HepG2 (cell line): ENCODE measurements around the gene CNTN4. TPM values are rescaled to one million over a fixed set of nuclear protein-coding genes. Genes with fewer than 3 reads are reported as not detected.

ENCODE experiments used
- ATAC-seq: fragments of 200-7000 bp; cut with Tn5 transposase; 3 replicates; pipeline ENCODE4 v1.9.1; 2020; ENCODE audit warnings: mild to moderate bottlenecking, moderate library complexity
- BruUV-seq: library from RNA; stranded (reverse); fragments of 400-500 nt; replicated peaks from 2 replicates; lab custom pipeline; 2021; lab: Mats Ljungman, UMichigan
- CTCF ChIA-PET: fragments of 300-600 bp; formaldehyde crosslinking; extraction: SDS; loops from one replicate; lab custom pipeline; 2021; ENCODE audit warnings: low total read pairs, inconsistent platforms, low intra/inter-chr PET ratio; lab: Yijun Ruan, JAX
- POLR2A ChIA-PET: fragments of 350-600 bp; sonication (Branson Sonifier 250); formaldehyde crosslinking; loops from one replicate; lab custom pipeline; 2020; ENCODE audit warnings: antibody characterized with exemption, inconsistent platforms; lab: Yijun Ruan, JAX
- DNase-seq: peaks from one replicate; pipeline ENCODE4 v3.0.0-alpha.2; 2015; ENCODE audit warnings: low spot score
- FAIRE-seq: peaks from 3 replicates; lab custom pipeline; 2011; peaks lifted over from hg19 to GRCh38; lab: Jason Lieb, UNC
- H2AFZ ChIP-seq: one replicate; pipeline ENCODE4 v1.6.1; 2011; ENCODE audit warnings: low read length, inconsistent platforms
- H3K27ac ChIP-seq: fragments of 300-600 bp; 3 replicates; pipeline ENCODE4 v1.8.0; 2011; ENCODE audit warnings: mixed run types, mild to moderate bottlenecking, mixed read lengths, low read length, inconsistent platforms; ENCODE audit not compliant: insufficient read depth; ENCODE audit errors: extremely low read length
- H3K27me3 ChIP-seq, 2 experiments: fragments of 200-600 bp in 1 of 2; 2 replicates in 1 of 2; 3 replicates in 1 of 2; pipeline versions ENCODE4 v1.6.0 to v1.8.0; 2011; ENCODE audit warnings: low read length in 2 of 2, mild to moderate bottlenecking in 2 of 2, moderate library complexity in 2 of 2, inconsistent platforms in 1 of 2; ENCODE audit not compliant: insufficient read depth in 2 of 2, control insufficient read depth in 1 of 2
- H3K36me3 ChIP-seq, 2 experiments: fragments of 200-600 bp in 1 of 2; replicated peaks in 1 of 2; 2 replicates in 1 of 2; 3 replicates in 1 of 2; pipeline versions ENCODE4 v1.5.1 to v1.8.0; 2011; ENCODE audit warnings: low read length in 2 of 2, inconsistent platforms in 1 of 2; ENCODE audit not compliant: insufficient read depth in 2 of 2, control insufficient read depth in 1 of 2
- H3K4me1 ChIP-seq: 2 replicates; pipeline ENCODE4 v1.5.1; 2012; ENCODE audit warnings: low read length, inconsistent platforms; ENCODE audit not compliant: insufficient read depth
- H3K4me2 ChIP-seq: 2 replicates; pipeline ENCODE4 v1.6.0; 2011; ENCODE audit warnings: low read depth, low read length, inconsistent platforms
- H3K4me3 ChIP-seq, 3 experiments: fragments of 200-600 bp in 1 of 3; sonication (generic), shearing (Covaris generic) in 1 of 3; replicated peaks in 1 of 3; 2 replicates each; pipeline ENCODE4 v1.5.1; 2011 to 2016; ENCODE audit warnings: low read length in 3 of 3, inconsistent platforms in 2 of 3, low read depth in 2 of 3, mild to moderate bottlenecking in 2 of 3, control low read depth in 1 of 3, mixed read lengths in 1 of 3; ENCODE audit not compliant: insufficient read depth in 1 of 3
- H3K79me2 ChIP-seq: one replicate; pipeline ENCODE4 v1.6.1; 2011; ENCODE audit warnings: low read length, inconsistent platforms; ENCODE audit not compliant: insufficient read depth
- H3K9ac ChIP-seq: 2 replicates; pipeline ENCODE4 v1.6.0; 2011; ENCODE audit warnings: mild to moderate bottlenecking, low read depth, low read length, inconsistent platforms; ENCODE audit not compliant: insufficient read depth
- H3K9me3 ChIP-seq: 2 replicates; pipeline ENCODE4 v1.5.1; 2012; ENCODE audit warnings: mild to moderate bottlenecking, low read length
- H4K20me1 ChIP-seq: 2 replicates; pipeline ENCODE4 v1.6.0; 2011; ENCODE audit warnings: inconsistent platforms, mild to moderate bottlenecking, low read length, moderate library complexity; ENCODE audit not compliant: insufficient read depth
- BCL6 ChIP-seq: IDR thresholded peaks from 2 replicates; pipeline ENCODE4 v1.6.1; 2016; ENCODE audit warnings: missing genetic modification reagents, missing compliant biosample characterization
- FOXA3 ChIP-seq: IDR thresholded peaks from 2 replicates; pipeline ENCODE4 v1.6.1; 2016; ENCODE audit warnings: missing genetic modification reagents, missing compliant biosample characterization
- FOXJ3 ChIP-seq: sonication (generic); formaldehyde crosslinking; IDR thresholded peaks from 2 replicates; pipeline ENCODE4 v1.4.0; 2020; ENCODE audit warnings: missing genetic modification reagents, mild to moderate bottlenecking, borderline replicate concordance
- KAT8 ChIP-seq: IDR thresholded peaks from 2 replicates; pipeline ENCODE4 v1.6.1; 2016; ENCODE audit warnings: missing genetic modification reagents, missing compliant biosample characterization
- NFIB ChIP-seq: sonication (generic); formaldehyde crosslinking; IDR thresholded peaks from 2 replicates; pipeline ENCODE4 v1.9.0; 2021; ENCODE audit warnings: missing genetic modification reagents, mild to moderate bottlenecking, borderline replicate concordance
- PRPF4 ChIP-seq: fragments of 200-400 bp; formaldehyde crosslinking; IDR thresholded peaks from 2 replicates; pipeline ENCODE4 v1.6.1; 2016; ENCODE audit warnings: low read length, low read depth; ENCODE audit not compliant: poor library complexity, severe bottlenecking
- SMYD3 ChIP-seq: sonication (generic); formaldehyde crosslinking; IDR thresholded peaks from 2 replicates; pipeline ENCODE4 v1.8.1; 2023; ENCODE audit warnings: mild to moderate bottlenecking, missing genetic modification reagents
- TBL1XR1 ChIP-seq: fragments of 150-350 bp; IDR thresholded peaks from 2 replicates; pipeline ENCODE4 v1.6.1; 2014; ENCODE audit warnings: borderline replicate concordance, low read length; ENCODE audit not compliant: partially characterized antibody
- TBX2 ChIP-seq: sonication (generic); formaldehyde crosslinking; IDR thresholded peaks from 2 replicates; pipeline ENCODE4 v1.5.0; 2020; ENCODE audit warnings: missing genetic modification reagents, mild to moderate bottlenecking, borderline replicate concordance
- ZFYVE20 ChIP-seq: sonication (generic); formaldehyde crosslinking; IDR thresholded peaks from 2 replicates; pipeline ENCODE4 v1.8.0; 2023; ENCODE audit warnings: low read depth, mild to moderate bottlenecking, moderate library complexity, missing genetic modification reagents, borderline replicate concordance
- ZNF576 ChIP-seq: sonication (generic); formaldehyde crosslinking; IDR thresholded peaks from 2 replicates; pipeline ENCODE4 v1.4.0; 2020; ENCODE audit warnings: mild to moderate bottlenecking, missing genetic modification reagents
- WGBS: methylation state at CpG from one replicate; pipeline ENCODE4 v1.1.6; 2017; ENCODE audit warnings: low lambda C conversion rate; 5-methylcytosine and 5-hydroxymethylcytosine counted together
- in situ Hi-C: cut with HindIII; loops from 2 replicates; pipeline ENCODE4 v1.10.0; 2017; ENCODE audit warnings: low pct_unique_long_range_greater_than_20kb; ENCODE audit not compliant: extremely low pct_ligation_motif_present
- intact Hi-C: fragments of 100-400 bp; cut with micrococcal nuclease; formaldehyde crosslinking; loops from one replicate; pipeline ENCODE4 v1.10.0; 2022; ENCODE audit not compliant: unreplicated experiment
- polyA plus RNA-seq, 8 experiments: library from polyadenylated mRNA; depleted of rRNA in 3 of 8; stranded (reverse) in 7 of 8; unstranded in 1 of 8; fragments of >200 nt; fragmentation: Illumina TruSeq in 4 of 8; extraction: Trizol in 4 of 8; gene quantifications; 2 replicates each; pipeline versions ENCODE4 v1.2.1 to v1.2.3, GENCODE V29; 2011 to 2016; ENCODE audit warnings: low read depth in 4 of 8, missing spikeins in 1 of 8, mixed read lengths in 1 of 8; ENCODE audit not compliant: insufficient read depth in 1 of 8
- total RNA-seq, 5 experiments: library from RNA; depleted of rRNA; stranded (reverse); fragments of >200 nt; fragmentation: Illumina TruSeq; extraction: Trizol; gene quantifications; 2 replicates each; pipeline ENCODE4 v1.2.3, GENCODE V29; 2016; ENCODE audit warnings: low read depth in 1 of 5
- TF ChIP-seq, protein P1 (sequence below): sonication (generic); formaldehyde crosslinking; IDR thresholded peaks from 2 replicates; pipeline ENCODE4 v1.4.0; 2020; ENCODE audit warnings: missing genetic modification reagents

The CNTN4 gene
- total and polyA plus RNA-seq, 2 of the 13 experiments (the other 11 are each of a cell fraction or from before 2014, with no cell fraction given): 0.01 to 0.13 TPM

DNA sequence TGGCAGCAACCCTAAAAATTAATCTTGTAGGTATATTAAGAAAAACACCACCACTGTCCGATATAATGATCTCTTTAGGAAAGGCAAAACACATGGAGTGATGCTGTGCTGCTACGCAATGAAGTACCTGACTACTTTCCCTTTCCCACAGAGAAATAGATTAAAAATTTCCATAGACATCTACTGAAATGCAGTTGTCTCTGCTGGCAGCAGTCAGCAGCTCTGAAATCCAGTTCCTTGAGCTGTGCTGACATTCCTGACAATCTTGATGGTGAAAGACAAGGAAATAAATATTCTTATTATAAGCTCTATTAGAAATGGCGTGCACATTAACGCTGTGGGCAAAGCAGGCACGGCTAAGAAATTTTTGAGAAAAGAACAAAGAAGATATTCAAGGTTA, 723.9 kb downstream of the CNTN4 start:
- ChIA-PET POLR2A (no interaction called here), CTCF (no interaction called here)
- Histone ChIP-seq H3K79me2 (no peaks in the 10 kb centered on the region), H4K20me1 (no peaks in the 10 kb centered on the region), H3K4me1 (no peaks in the 10 kb centered on the region), H3K36me3 (no peaks in the 10 kb centered on the region), H3K27me3 (no peaks in the 10 kb centered on the region), H3K9me3 (no peaks in the 10 kb centered on the region), H2AFZ (no peak overlapping the region), H3K4me3 (no peak overlapping the region), H3K9ac (no peak overlapping the region), H3K27ac (no peak overlapping the region), H3K4me2 (no peak overlapping the region)
- no TSS peak for BruUV-seq
- ATAC-seq (no peak), DNase-seq (no peak), FAIRE-seq (no peak)
- 1% methylated on average over 5 of the region's 5 CpGs for WGBS
- TF ChIP-seq ZFYVE20 (CRISPR knock-in tag) (no peak), NFIB (no peak), FOXJ3 (no peak), BCL6 (CRISPR knock-in tag) (no peak), ZNF576 (CRISPR knock-in tag) (no peak), FOXA3 (CRISPR knock-in tag) (no peak), TBX2 (CRISPR knock-in tag) (no peak), PRPF4 (no peak), KAT8 (CRISPR knock-in tag) (no peak), SMYD3 (CRISPR knock-in tag) (no peak), TBL1XR1 (no peak)
- TF ChIP-seq, protein P1, sequence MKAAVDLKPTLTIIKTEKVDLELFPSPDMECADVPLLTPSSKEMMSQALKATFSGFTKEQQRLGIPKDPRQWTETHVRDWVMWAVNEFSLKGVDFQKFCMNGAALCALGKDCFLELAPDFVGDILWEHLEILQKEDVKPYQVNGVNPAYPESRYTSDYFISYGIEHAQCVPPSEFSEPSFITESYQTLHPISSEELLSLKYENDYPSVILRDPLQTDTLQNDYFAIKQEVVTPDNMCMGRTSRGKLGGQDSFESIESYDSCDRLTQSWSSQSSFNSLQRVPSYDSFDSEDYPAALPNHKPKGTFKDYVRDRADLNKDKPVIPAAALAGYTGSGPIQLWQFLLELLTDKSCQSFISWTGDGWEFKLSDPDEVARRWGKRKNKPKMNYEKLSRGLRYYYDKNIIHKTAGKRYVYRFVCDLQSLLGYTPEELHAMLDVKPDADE (CRISPR knock-in tag): no peak
- in situ Hi-C loops (no loop called here), intact Hi-C loops (no loop called here)
